Measurements from ENCODE around the gene HECTD1. TPM values are rescaled to one million over a fixed set of nuclear protein-coding genes. Genes with fewer than 3 reads are reported as not detected.
A peak's percentile ranks its signal among the peaks of the same experiment; 100 is the strongest.
"Not testable (repeated sequence)": the region's sequence is repeated elsewhere in the genome, so short reads cannot be mapped to it uniquely, and the experiment has no call there.

The HECTD1 gene
- total RNA-seq, 8 experiments from 2014 or later: 98.6 to 560 (median 132) TPM

DNA sequence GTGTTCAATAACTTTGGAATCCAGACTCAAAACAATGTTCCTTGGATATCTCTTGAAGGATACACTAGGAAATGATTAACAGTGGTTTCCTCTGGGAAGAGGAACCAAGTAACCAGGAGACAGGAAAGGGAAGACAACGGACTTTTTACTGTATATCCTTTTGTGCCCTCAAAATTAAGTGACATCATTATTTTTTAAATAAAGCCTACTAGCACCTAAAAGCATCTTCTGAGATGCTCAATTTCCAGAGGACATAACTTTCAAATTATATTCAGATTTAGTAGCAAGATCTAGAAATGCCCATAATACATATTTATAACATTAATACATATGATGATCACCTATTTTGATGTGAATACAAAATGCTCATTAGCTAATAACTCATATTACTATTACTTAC, 6.5 kb downstream of the HECTD1 start:
- in situ Hi-C loops (cut with MboI; ENCODE audit: low pct_unique_long_range_greater_than_20kb in 2 of 9, low sequenced_read_pairs in 9 of 9, unreplicated experiment in 9 of 9): no loop called here
- Histone ChIP-seq H3K4me1 (replicated peaks in 1 of 2) (peaks cover 4 to 8% of the 10 kb centered on the region in 2 donors), H3K27ac (no peak overlapping the region), H3K4me3 (no peak overlapping the region)
- WGBS, 10 experiments: 90 to 100% (median 100%) methylated on average over 1 of the region's 1 CpG; no CpG with 5 or more reads in 2 of the 10 experiments
- ATAC-seq (replicated peaks in 6 of 8): no peak

- no peak overlapping the region for H3K4me3 ChIP-seq
- peaks cover 5 to 8% of the 10 kb centered on the region in 2 donors for H3K4me1 ChIP-seq (replicated peaks in 1 of 2)
- no peak for ATAC-seq (replicated peaks in 6 of 8)
- WGBS, 10 experiments: 40 to 100% (median 100%) methylated on average over 1 of the region's 1 CpG; no CpG with 5 or more reads in 6 of the 10 experiments
- H3K27ac ChIP-seq: no peak overlapping the region
- in situ Hi-C loops (cut with MboI; ENCODE audit: low pct_unique_long_range_greater_than_20kb in 2 of 9, low sequenced_read_pairs in 9 of 9, unreplicated experiment in 9 of 9): no loop called here
These were observed 6.9 kb downstream of the HECTD1 start for GRCh38 chr14:31200702-31200990.

- in situ Hi-C loops (cut with MboI; ENCODE audit: low pct_unique_long_range_greater_than_20kb in 2 of 9, low sequenced_read_pairs in 9 of 9, unreplicated experiment in 9 of 9): no loop called here
- ATAC-seq (replicated peaks in 6 of 8): no peak
- no peak overlapping the region for H3K27ac ChIP-seq
- 82 to 100% (median 100%) methylated on average over 1 of the region's 1 CpG for WGBS, 10 experiments
- H3K4me3 ChIP-seq: no peak overlapping the region
- H3K4me1 ChIP-seq (replicated peaks in 1 of 2): peaks cover 4 to 7% of the 10 kb centered on the region in 2 donors
These were observed 9.9 kb downstream of the HECTD1 start for GRCh38 chr14:31197671-31198070.

- 42 to 100% (median 79%) methylated on average over 2 to 8 of the region's 8 CpGs; no CpG with 5 or more reads in 2 of the 10 experiments for WGBS, 10 experiments
- no peak overlapping the region for H3K4me3 ChIP-seq
- in situ Hi-C loops (cut with MboI; ENCODE audit: low pct_unique_long_range_greater_than_20kb in 2 of 9, low sequenced_read_pairs in 9 of 9, unreplicated experiment in 9 of 9): no loop called here
- H3K4me1 ChIP-seq (replicated peaks in 1 of 2): peaks cover 4 to 7% of the 10 kb centered on the region in 2 donors
- H3K27ac ChIP-seq: no peak overlapping the region
- peak in 3 of 8 experiments; percentile 7 to 22 (median 17) for ATAC-seq (replicated peaks in 6 of 8)
These were observed 10.6 kb downstream of the HECTD1 start for GRCh38 chr14:31196839-31197492.

- peaks cover 4 to 7% of the 10 kb centered on the region in 2 donors for H3K4me1 ChIP-seq (replicated peaks in 1 of 2)
- no peak overlapping the region for H3K27ac ChIP-seq
- H3K4me3 ChIP-seq: no peak overlapping the region
- no peak for ATAC-seq (replicated peaks in 6 of 8)
- in situ Hi-C loops (cut with MboI; ENCODE audit: low pct_unique_long_range_greater_than_20kb in 2 of 9, low sequenced_read_pairs in 9 of 9, unreplicated experiment in 9 of 9): no loop called here
These were observed 12.9 kb downstream of the HECTD1 start for GRCh38 chr14:31194661-31195060.

- H3K27ac ChIP-seq: no peak overlapping the region
These were observed 13.5 kb downstream of the HECTD1 start for GRCh38 chr14:31194095-31194494.

DNA sequence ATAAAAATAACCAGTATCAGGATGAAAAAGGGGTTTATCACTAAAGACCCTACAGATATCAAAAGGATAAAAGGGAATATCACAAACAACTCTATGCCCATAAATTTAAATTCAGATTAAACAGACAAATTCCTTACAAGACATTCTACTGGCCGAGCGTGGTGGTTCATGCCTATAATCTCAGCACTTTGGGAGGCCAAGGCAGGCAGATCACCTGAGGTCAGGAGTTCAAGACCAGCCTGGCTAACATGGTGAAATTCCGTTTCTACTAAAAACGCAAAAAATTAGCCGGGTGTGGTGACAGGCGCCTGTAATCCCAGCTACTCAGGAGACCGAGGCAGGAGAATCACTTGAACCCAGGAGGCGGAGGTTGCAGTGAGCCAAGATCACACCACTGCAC, 15.0 kb downstream of the HECTD1 start:
- WGBS, 10 experiments: 85 to 100% (median 91%) methylated on average over 2 to 7 of the region's 8 CpGs; no CpG with 5 or more reads in 2 of the 10 experiments
- H3K4me3 ChIP-seq; in situ Hi-C loops (cut with MboI; ENCODE audit: low pct_unique_long_range_greater_than_20kb in 2 of 9, low sequenced_read_pairs in 9 of 9, unreplicated experiment in 9 of 9); H3K4me1 ChIP-seq (replicated peaks in 1 of 2); ATAC-seq (replicated peaks in 6 of 8); H3K27ac ChIP-seq: not testable (repeated sequence)

More at GRCh38 chr14:31194095-31194494, 13.5 kb downstream of the HECTD1 start:
- ATAC-seq (replicated peaks in 6 of 8): peak in 3 of 8 experiments; percentile 6 to 10 (median 6)
- Histone ChIP-seq H3K4me1 (replicated peaks in 1 of 2) (peaks cover 4 to 7% of the 10 kb centered on the region in 2 donors), H3K4me3 (no peak overlapping the region)
- in situ Hi-C loops (cut with MboI; ENCODE audit: low pct_unique_long_range_greater_than_20kb in 2 of 9, low sequenced_read_pairs in 9 of 9, unreplicated experiment in 9 of 9): no loop called here
- 0 to 100% (median 58%) methylated on average over 1 to 3 of the region's 3 CpGs; no CpG with 5 or more reads in 2 of the 10 experiments for WGBS, 10 experiments

- ATAC-seq (replicated peaks in 6 of 8): no peak
- in situ Hi-C loops (cut with MboI; ENCODE audit: low pct_unique_long_range_greater_than_20kb in 2 of 9, low sequenced_read_pairs in 9 of 9, unreplicated experiment in 9 of 9): no loop called here
- no peak overlapping the region for H3K4me3 ChIP-seq
- H3K27ac ChIP-seq: no peak overlapping the region
- 80 to 100% (median 98%) methylated on average over 1 to 7 of the region's 8 CpGs; no CpG with 5 or more reads in 1 of the 10 experiments for WGBS, 10 experiments
- H3K4me1 ChIP-seq (replicated peaks in 1 of 2): peaks cover 3 to 4% of the 10 kb centered on the region in 2 donors
These were observed 16.8 kb downstream of the HECTD1 start for GRCh38 chr14:31190717-31191263.

DNA sequence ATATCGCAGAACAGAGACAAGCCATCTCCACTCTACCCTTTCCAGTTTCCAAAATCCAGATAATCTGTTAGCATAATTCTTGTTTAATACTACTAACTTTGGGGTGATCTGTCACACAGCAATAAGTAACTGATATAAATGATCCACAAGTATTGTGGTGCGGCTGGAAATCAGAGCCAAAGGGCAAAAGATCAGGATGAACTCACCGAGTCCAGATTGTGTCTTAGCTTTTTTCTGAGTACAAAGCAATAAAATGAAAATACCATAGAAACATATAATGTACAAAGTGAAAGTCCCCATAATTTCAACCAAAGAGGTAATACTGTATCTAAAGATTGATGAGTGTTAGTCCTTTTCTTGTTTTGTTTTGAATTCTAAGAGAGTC, 17.4 kb downstream of the HECTD1 start:
- whole genome bisulfite sequencing, 10 experiments: 67 to 100% (median 100%) methylated on average over 1 to 3 of the region's 3 CpGs; no CpG with 5 or more reads in 1 of the 10 experiments
- in situ Hi-C loops (cut with MboI; ENCODE audit: low pct_unique_long_range_greater_than_20kb in 2 of 9, low sequenced_read_pairs in 9 of 9, unreplicated experiment in 9 of 9): no loop called here
- no peak for ATAC-seq (replicated peaks in 6 of 8)
- peaks cover 0 to 2% of the 10 kb centered on the region in 2 donors for H3K4me1 ChIP-seq (replicated peaks in 1 of 2)
- no peak overlapping the region for H3K4me3 ChIP-seq
- no peak overlapping the region for H3K27ac ChIP-seq

DNA sequence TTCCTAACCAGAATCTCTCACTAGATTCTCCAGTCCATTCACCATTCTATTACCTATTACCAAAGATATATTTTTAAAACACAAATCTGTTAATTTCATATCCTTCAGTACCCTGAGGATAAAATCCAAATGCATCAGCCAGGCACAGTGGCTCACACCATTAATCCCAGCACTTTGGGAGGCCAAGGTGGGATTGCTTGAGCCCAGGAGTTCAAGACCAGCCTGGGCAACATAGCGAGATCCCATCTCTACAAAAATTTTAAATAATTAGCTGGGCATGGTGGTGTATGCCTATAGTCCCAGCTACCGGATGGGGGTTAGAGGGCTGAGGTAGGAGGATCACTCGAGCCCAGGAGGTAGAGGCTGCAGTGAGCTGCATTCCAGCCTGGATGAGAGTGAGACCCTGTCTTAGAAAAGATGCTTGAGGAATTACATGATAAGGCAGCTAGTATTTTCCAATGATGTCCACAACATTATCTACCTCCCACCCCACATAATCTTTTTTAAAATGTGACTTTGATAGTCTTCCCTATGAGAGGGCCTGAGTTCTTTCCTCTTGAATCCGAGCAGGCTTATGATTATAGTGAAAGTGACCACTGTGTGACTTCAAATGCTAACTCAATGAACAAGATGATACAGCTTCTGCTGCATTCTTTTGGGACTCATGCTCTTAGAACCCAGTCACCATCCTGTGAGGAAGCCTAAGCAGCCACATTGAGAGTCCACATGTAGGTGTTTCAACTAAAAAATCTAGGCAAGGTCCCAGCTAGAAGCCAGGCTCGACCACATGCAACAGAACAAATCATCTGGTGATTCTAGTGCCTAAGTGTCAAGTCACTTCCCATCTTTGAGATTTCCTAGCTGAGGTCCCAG, 18.0 kb downstream of the HECTD1 start:
- in situ Hi-C loops (cut with MboI; ENCODE audit: low pct_unique_long_range_greater_than_20kb in 2 of 9, low sequenced_read_pairs in 9 of 9, unreplicated experiment in 9 of 9): no loop called here
- H3K4me3 ChIP-seq: no peak overlapping the region
- H3K4me1 ChIP-seq (replicated peaks in 1 of 2): no peaks in the 10 kb centered on the region
- H3K27ac ChIP-seq: no peak overlapping the region
- whole genome bisulfite sequencing, 10 experiments: 66 to 100% (median 100%) methylated on average over 1 to 3 of the region's 5 CpGs; no CpG with 5 or more reads in 2 of the 10 experiments
- ATAC-seq (replicated peaks in 6 of 8): no peak

DNA sequence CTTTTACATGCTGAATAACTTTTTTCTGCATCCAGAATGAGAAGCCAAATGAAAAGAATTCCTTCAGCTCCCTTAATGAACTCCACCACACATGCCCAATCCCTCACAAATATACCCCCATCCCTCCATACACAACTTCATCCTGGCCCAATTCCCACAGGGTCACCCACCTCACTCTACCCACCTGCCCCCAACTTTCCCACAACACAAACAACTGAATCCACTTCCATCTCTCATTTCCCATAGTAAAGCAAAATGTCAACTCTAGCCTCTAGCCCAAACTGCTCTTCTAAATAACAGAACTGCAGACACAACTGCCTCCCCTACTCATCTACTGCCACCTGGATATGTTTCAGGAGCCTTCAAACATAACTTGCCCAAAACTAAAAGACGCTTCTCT, 18.8 kb downstream of the HECTD1 start:
- Histone ChIP-seq H3K27ac (no peak overlapping the region), H3K4me3 (no peak overlapping the region), H3K4me1 (replicated peaks in 1 of 2) (no peaks in the 10 kb centered on the region)
- no peak for ATAC-seq (replicated peaks in 6 of 8)
- WGBS, 10 experiments: 83 to 100% (median 100%) methylated on average over 1 of the region's 1 CpG; no CpG with 5 or more reads in 4 of the 10 experiments
- in situ Hi-C loops (cut with MboI; ENCODE audit: low pct_unique_long_range_greater_than_20kb in 2 of 9, low sequenced_read_pairs in 9 of 9, unreplicated experiment in 9 of 9): no loop called here

GRCh38 chr14:31182016-31182415, 25.6 kb downstream of the HECTD1 start:
- in situ Hi-C loops (cut with MboI; ENCODE audit: low pct_unique_long_range_greater_than_20kb in 2 of 9, low sequenced_read_pairs in 9 of 9, unreplicated experiment in 9 of 9): not testable (repeated sequence)
- WGBS, 10 experiments: 50 to 100% (median 89%) methylated on average over 1 to 3 of the region's 6 CpGs; no CpG with 5 or more reads in 3 of the 10 experiments

DNA sequence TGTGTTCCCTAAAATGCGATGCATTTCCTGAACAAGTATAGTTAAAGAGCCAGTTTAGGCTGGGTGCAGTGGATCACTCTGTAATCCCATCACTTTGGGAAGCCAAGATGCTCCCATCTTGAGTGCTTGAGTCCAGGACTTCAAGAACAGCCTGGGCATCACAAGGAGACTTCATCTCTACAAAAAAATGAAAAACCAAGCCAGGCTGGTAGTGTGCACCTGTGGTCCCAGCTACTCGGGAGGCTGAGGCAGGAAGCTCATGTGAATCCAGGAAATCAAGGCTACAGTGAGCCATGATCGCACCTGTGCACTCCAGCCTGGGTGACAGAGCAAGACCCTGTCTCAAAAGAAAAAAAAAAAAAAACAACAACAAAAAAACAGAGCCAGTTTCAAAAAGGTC, 26.3 kb downstream of the HECTD1 start:
- WGBS, 10 experiments: 80 to 100% (median 100%) methylated on average over 1 to 3 of the region's 3 CpGs; no CpG with 5 or more reads in 3 of the 10 experiments
- in situ Hi-C loops (cut with MboI; ENCODE audit: low pct_unique_long_range_greater_than_20kb in 2 of 9, low sequenced_read_pairs in 9 of 9, unreplicated experiment in 9 of 9): no loop called here
- H3K4me1 ChIP-seq (replicated peaks in 1 of 2): no peaks in the 10 kb centered on the region
- no peak overlapping the region for H3K27ac ChIP-seq
- no peak overlapping the region for H3K4me3 ChIP-seq
- ATAC-seq (replicated peaks in 6 of 8): no peak

More at GRCh38 chr14:31182016-31182415, 25.6 kb downstream of the HECTD1 start:
- not testable (repeated sequence) for H3K27ac ChIP-seq; ATAC-seq (replicated peaks in 6 of 8); H3K4me1 ChIP-seq (replicated peaks in 1 of 2); H3K4me3 ChIP-seq
